Neuron (in vitro differentiated cells): ENCODE data around the gene MAP3K5.

Experiments
- H2AFZ ChIP-seq: one replicate; pipeline ENCODE4 v1.6.1; 2013; ENCODE audit warnings: low read depth, mild to moderate bottlenecking, inconsistent platforms, low read length, moderate library complexity
- H3K27me3 ChIP-seq: one replicate; pipeline ENCODE4 v1.6.1; 2013; ENCODE audit warnings: low read length; ENCODE audit not compliant: insufficient read depth
- H3K36me3 ChIP-seq: one replicate; pipeline ENCODE4 v1.6.1; 2013; ENCODE audit warnings: low read length; ENCODE audit not compliant: insufficient read depth
- H3K4me1 ChIP-seq: one replicate; pipeline ENCODE4 v1.6.1; 2013; ENCODE audit warnings: low read length; ENCODE audit not compliant: insufficient read depth
- H3K4me3 ChIP-seq: 2 replicates; pipeline ENCODE4 v1.5.1; 2013; ENCODE audit warnings: mild to moderate bottlenecking, low read length, moderate library complexity
- H3K9me3 ChIP-seq: one replicate; pipeline ENCODE4 v1.6.1; 2013; ENCODE audit warnings: low read length

MAP3K5 gene

DNA sequence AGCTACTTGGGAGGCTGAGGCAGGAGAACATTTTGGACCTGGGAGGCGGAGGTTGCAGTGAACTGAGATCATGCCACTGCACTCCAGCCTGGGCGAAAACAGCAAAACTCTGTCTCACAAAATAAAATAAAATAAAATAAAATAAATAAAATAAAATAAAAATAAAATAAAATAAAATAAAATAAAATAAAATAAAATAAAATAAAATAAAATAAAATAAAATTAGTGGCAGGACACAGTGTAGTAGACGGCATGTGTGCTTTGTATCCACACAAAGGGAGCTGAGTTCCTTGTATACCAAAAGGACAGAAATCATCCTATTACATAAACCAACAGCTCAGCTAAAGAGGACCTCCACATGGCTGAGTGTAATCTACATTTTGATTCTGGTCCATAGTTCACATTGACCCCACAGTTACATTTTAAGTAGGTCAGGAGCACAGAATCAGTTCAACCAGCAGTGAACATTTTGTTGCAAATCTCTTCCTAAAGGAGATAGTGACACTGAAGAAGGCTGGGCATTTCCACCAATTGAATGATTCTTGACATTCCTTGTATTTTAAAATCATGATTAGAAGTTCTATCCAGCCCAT lies 150.3 kb downstream of the MAP3K5 start:
- H2AFZ ChIP-seq: no peak overlapping the region
- H3K9me3 ChIP-seq: no peaks in the 10 kb centered on the region
- no peaks in the 10 kb centered on the region for H3K36me3 ChIP-seq
- no peaks in the 10 kb centered on the region for H3K4me1 ChIP-seq
- H3K4me3 ChIP-seq: no peak overlapping the region
- no peaks in the 10 kb centered on the region for H3K27me3 ChIP-seq

DNA sequence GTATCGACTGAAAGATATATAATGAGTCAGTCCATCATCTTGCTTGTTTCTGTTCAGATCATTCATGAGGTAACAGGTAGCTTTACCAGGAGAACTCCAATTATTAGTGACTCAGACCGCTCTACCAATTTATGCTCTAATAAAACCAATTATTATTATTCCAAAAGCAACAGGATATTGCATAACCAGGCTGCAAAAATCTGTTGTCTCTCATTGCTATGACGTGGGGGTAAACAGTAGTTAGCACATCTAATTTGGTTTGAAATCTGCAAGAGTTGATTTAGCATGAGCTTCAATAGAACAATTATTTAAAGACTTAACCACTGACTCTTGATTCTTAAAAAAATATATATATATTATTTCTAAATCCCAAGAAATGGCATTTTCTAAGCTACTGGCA lies 151.1 kb downstream of the MAP3K5 start:
- Histone ChIP-seq H3K36me3 (no peaks in the 10 kb centered on the region), H3K4me1 (no peaks in the 10 kb centered on the region), H3K27me3 (no peaks in the 10 kb centered on the region), H2AFZ (no peak overlapping the region), H3K4me3 (no peak overlapping the region), H3K9me3 (no peaks in the 10 kb centered on the region)

- H3K27me3 ChIP-seq: no peaks in the 10 kb centered on the region
- H3K9me3 ChIP-seq: no peaks in the 10 kb centered on the region
- no peaks in the 10 kb centered on the region for H3K4me1 ChIP-seq
- H2AFZ ChIP-seq: no peak overlapping the region
- H3K36me3 ChIP-seq: no peaks in the 10 kb centered on the region
- H3K4me3 ChIP-seq: no peak overlapping the region
Observed at GRCh38 chr6:136640132-136640915, 152.0 kb downstream of the MAP3K5 start.

GRCh38 chr6:136639702-136640101 lies 152.6 kb downstream of the MAP3K5 start:
- no peaks in the 10 kb centered on the region for H3K36me3 ChIP-seq
- H3K9me3 ChIP-seq: no peaks in the 10 kb centered on the region
- no peaks in the 10 kb centered on the region for H3K27me3 ChIP-seq
- no peak overlapping the region for H2AFZ ChIP-seq
- no peak overlapping the region for H3K4me3 ChIP-seq
- no peaks in the 10 kb centered on the region for H3K4me1 ChIP-seq

DNA sequence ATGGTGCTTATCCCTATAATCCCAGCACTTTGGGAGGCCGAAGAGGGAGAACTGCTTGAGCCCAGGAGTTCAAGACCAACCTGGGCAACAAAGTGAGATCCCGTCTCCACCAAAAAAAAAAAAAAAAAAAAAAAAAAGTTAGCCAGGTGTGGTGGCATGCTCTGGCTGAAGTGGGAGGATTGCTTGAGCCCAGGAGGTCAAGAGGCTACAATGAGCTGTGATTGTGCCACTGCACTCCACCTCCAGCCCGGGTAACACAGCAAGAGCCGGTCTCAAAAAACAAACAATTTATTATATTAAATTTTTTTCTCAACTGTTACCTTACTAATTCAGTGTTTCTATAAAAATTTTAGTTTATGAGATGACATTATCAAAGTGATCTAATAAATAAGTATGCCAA lies 156.7 kb downstream of the MAP3K5 start:
- no peak overlapping the region for H2AFZ ChIP-seq
- no peaks in the 10 kb centered on the region for H3K27me3 ChIP-seq
- H3K4me1 ChIP-seq: no peaks in the 10 kb centered on the region
- H3K36me3 ChIP-seq: no peaks in the 10 kb centered on the region
- no peaks in the 10 kb centered on the region for H3K9me3 ChIP-seq
- no peak overlapping the region for H3K4me3 ChIP-seq

DNA sequence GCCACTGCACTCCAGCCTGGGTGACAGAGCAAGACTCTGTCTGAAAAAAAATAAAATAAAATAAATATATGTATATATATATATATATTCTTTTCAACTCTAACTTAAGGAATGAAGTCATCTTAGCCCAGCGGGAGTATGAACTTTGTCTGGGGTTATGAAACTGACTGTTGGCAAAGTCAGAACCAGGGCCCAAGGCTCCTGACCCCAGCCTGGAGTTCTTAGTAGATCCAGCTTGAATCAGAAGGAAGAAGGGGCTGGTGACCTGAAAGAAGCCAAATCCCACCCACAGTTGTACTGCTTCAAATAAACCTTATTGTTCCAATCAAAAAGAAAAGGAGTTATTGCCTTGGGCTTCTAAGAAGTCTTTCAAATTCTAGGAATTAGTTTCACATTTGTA lies 158.9 kb downstream of the MAP3K5 start:
- Histone ChIP-seq H3K4me1 (no peaks in the 10 kb centered on the region), H3K4me3 (no peak overlapping the region), H3K36me3 (no peaks in the 10 kb centered on the region), H2AFZ (no peak overlapping the region), H3K9me3 (no peaks in the 10 kb centered on the region), H3K27me3 (no peaks in the 10 kb centered on the region)

GRCh38 chr6:136628996-136629395 lies 163.3 kb downstream of the MAP3K5 start:
- H2AFZ ChIP-seq: no peak overlapping the region
- H3K4me3 ChIP-seq: no peak overlapping the region
- H3K9me3 ChIP-seq: no peaks in the 10 kb centered on the region
- H3K4me1 ChIP-seq: no peaks in the 10 kb centered on the region
- no peaks in the 10 kb centered on the region for H3K36me3 ChIP-seq
- H3K27me3 ChIP-seq: no peaks in the 10 kb centered on the region

DNA sequence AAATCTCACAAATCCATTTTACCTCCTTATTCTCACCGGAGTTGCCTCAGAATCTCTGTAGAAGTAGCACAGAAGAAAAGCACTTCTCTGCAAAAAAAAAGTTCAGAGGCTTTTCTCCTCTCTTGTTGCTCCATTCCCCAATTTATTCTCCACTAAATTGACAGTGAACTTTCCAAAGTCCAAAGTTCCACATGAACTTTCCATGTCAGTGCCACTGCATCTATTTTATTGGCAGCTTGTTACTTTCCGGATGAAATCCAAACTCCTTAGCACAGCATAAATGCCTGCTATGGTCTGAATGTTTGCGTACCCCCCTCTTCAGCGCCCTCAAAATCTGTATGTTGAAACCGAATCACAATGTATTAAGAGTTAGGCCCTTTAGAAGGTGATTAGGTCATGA lies 165.1 kb downstream of the MAP3K5 start:
- H2AFZ ChIP-seq: no peak overlapping the region
- H3K4me1 ChIP-seq: no peaks in the 10 kb centered on the region
- no peaks in the 10 kb centered on the region for H3K9me3 ChIP-seq

DNA sequence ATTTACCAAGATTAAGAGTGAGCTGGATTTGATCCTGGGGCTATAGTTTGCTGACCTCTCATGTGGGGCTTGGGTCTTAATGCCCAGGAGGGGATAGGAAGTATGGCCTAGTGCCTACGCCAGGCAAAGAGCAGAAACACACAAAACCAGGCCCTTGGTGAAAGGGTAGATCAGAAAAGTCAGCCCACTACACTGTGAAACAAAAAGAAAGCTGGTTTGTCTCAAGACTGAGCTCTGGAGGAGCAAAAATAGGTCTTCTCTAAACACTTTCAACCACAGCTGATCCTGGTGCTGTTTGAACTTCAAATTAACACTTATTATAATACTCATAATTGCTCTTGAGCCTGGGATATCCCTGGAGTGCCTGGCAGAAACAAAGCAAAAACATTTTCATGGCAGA lies 167.0 kb downstream of the MAP3K5 start:
- Histone ChIP-seq H3K36me3 (no peaks in the 10 kb centered on the region), H3K4me3 (no peak overlapping the region), H3K27me3 (no peaks in the 10 kb centered on the region), H3K4me1 (no peaks in the 10 kb centered on the region), H3K9me3 (no peaks in the 10 kb centered on the region), H2AFZ (no peak overlapping the region)

More for the DNA sequence above, 165.1 kb downstream of the MAP3K5 start:
- Histone ChIP-seq H3K36me3 (no peaks in the 10 kb centered on the region), H3K27me3 (no peaks in the 10 kb centered on the region), H3K4me3 (no peak overlapping the region)

DNA sequence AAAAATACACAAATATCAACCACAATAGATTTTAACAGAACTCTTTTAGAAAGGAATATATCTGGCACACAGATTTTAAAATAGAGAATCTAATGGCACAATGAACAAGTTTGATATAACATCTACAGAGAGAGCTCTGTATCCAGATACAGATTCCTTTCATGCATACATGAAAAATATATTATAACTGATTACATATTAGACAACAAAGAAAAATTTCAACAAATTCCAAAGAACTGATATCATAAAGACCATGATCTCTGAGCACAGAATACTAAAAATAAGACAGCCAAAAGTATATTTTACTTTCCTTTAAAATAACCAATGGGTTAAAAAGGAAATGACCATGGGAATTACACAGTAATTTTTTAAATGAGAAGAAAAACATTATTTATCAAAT lies 167.9 kb downstream of the MAP3K5 start:
- Histone ChIP-seq H3K36me3 (no peaks in the 10 kb centered on the region), H2AFZ (no peak overlapping the region), H3K4me1 (no peaks in the 10 kb centered on the region), H3K9me3 (no peaks in the 10 kb centered on the region), H3K27me3 (no peaks in the 10 kb centered on the region), H3K4me3 (no peak overlapping the region)

DNA sequence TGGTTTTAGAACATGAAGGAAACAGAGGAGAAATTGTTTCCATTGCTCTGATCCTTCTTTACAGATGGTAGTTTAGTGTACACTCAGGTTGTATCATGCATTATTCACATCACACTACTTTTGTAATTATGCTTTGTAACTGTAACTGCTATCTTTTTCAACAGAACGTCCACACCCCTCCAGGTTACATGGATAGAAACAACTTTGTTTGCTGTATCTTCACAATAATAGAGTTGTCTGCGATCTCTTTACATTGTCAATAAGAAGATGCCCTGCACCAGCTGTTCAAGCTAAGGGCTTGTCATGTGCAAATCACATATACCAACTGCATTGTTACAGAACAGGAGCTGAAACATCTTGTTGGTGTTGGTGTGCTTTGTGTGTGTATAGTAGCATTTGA lies 174.2 kb downstream of the MAP3K5 start:
- H3K4me3 ChIP-seq: no peak overlapping the region
- no peak overlapping the region for H2AFZ ChIP-seq
- no peaks in the 10 kb centered on the region for H3K9me3 ChIP-seq
- H3K4me1 ChIP-seq: no peaks in the 10 kb centered on the region
- H3K36me3 ChIP-seq: no peaks in the 10 kb centered on the region
- no peaks in the 10 kb centered on the region for H3K27me3 ChIP-seq

DNA sequence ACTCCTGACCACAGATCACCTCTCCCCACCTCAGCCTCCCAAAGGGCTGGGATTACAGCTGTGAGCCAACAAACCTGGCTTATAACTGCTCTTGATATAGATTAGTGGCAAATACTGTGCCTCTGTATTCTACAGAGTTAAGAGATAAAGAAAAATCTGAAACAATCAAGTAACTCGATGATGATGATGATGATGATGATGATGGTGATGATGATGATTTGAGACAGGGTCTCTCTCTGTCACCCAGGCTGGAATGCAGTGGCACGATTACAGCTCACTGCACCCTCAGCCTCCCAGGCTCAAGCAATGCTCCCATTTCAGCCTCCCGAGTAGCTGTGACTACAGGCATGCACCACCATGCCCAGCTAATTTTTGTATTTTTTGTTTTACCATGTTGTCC lies 175.8 kb downstream of the MAP3K5 start:
- H3K27me3 ChIP-seq: no peaks in the 10 kb centered on the region
- no peak overlapping the region for H2AFZ ChIP-seq
- no peaks in the 10 kb centered on the region for H3K4me1 ChIP-seq
- no peaks in the 10 kb centered on the region for H3K9me3 ChIP-seq
- no peak overlapping the region for H3K4me3 ChIP-seq
- no peaks in the 10 kb centered on the region for H3K36me3 ChIP-seq

DNA sequence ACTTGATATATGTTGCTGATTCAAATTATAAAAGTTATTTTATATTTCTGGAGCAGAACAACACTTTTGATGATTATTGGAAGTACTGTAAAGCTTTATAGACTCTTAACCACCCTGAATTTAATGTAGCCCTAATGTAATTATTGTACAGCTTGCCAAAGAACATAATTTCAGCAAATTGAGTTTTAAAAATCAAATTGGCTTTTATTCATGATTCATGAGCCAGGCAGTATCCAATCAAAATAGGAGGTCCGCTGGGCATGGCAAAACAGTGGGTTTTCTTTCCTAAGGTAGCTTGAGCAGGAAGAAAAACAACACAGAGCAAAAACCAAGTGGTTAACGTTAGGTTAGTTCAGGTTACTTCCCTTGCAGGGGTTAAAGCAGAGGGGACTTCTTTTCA lies 177.3 kb downstream of the MAP3K5 start:
- H2AFZ ChIP-seq: no peak overlapping the region
- H3K36me3 ChIP-seq: no peaks in the 10 kb centered on the region
- H3K4me1 ChIP-seq: no peaks in the 10 kb centered on the region
- no peaks in the 10 kb centered on the region for H3K9me3 ChIP-seq
- no peak overlapping the region for H3K4me3 ChIP-seq
- no peaks in the 10 kb centered on the region for H3K27me3 ChIP-seq

DNA sequence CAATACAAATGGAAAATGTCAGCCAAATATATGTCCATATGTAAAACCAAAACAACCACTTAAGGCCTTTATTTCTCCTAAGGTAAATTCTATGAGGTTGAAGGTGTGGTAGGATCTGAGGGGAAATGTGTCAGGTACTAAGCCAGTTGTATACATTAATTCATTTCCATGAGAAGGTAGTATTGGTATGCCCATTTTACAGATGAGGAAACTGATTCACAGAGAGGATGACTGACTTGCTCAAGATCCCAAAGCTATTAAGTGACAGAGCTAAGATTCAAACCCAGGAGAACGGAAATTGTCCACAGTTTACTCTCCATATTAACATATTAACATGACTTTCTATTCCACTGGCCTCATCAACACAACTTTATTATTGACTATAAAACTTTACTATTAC lies 177.9 kb downstream of the MAP3K5 start:
- Histone ChIP-seq H3K4me1 (no peaks in the 10 kb centered on the region), H3K27me3 (no peaks in the 10 kb centered on the region), H3K36me3 (no peaks in the 10 kb centered on the region), H2AFZ (no peak overlapping the region), H3K9me3 (no peaks in the 10 kb centered on the region), H3K4me3 (no peak overlapping the region)
